ENCODE measurements around the gene ARHGAP30.

Gene ARHGAP30

DNA sequence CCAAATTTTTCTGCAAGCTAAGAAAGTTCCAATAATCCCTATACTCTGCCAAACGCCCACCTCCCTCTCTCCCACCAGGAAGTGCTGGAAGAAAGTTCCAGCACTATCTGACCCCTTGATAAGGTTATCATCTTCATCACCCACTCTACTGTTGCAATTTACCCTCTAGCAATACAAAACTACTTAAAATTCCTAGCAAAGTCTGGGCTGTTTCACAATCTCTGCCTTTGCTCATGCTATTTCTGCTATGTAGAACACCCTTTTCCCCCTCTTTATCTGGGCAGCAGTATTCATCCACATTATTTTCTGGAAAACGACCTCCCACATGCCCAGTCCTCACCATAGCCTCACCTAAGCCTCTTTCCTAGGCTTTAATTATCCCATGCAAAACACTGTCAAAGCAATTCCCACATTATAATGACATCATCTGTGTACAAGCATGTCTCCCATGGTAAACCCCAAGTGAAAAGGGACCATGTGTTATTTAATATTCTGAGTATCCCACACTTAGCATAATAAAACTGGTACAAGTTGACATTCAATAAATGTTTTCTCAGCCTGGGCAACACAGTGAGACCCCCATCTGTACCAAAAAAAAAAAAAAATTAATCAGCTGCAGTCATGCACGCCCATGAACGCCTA lies 60.7 kb downstream of the ARHGAP30 start:
- DNase-seq, result peak; percentile 6

DNA sequence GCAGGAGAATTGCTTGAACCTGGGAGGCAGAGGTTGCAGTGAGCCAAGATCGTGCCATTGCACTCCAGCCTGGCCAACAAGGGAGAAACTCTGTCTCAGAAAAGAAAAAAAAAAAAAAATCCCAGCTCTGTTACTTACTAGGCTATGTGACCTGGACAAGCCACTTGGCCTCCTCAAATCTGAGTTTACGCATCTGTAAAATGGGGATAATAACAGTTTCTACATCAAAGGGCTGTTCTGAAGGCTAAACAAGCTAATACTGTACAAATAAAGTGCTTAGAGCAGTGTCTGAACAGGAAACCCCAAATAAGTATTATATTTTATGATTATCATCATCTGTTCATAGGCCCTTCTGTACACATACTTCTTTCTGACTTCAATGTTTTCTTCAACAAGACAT lies 62.3 kb downstream of the ARHGAP30 start:
- DNase-seq, result no peak

- DNase-seq, result no peak
Measured at GRCh38 chr1:161006563-161006962, 63.1 kb downstream of the ARHGAP30 start.

DNA sequence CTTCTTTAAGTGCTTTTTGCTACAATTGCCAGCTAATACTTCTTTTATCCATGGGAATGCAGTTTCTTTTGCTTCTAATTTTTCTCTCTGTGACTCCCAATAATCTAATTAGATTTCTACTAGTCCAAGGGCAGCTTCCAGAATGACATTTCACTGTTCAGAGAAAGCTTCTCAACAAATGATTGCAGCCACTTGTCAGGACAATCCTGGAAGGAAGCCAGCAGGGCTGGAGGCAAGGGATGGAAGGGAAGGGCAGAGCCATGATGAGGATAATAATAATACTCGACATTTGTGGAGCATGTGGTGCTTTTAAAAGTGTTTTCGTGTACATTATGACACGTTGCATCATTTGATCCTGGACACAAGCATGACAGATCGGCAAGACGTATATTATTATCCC lies 68.2 kb downstream of the ARHGAP30 start:
- no peak for DNase-seq

DNA sequence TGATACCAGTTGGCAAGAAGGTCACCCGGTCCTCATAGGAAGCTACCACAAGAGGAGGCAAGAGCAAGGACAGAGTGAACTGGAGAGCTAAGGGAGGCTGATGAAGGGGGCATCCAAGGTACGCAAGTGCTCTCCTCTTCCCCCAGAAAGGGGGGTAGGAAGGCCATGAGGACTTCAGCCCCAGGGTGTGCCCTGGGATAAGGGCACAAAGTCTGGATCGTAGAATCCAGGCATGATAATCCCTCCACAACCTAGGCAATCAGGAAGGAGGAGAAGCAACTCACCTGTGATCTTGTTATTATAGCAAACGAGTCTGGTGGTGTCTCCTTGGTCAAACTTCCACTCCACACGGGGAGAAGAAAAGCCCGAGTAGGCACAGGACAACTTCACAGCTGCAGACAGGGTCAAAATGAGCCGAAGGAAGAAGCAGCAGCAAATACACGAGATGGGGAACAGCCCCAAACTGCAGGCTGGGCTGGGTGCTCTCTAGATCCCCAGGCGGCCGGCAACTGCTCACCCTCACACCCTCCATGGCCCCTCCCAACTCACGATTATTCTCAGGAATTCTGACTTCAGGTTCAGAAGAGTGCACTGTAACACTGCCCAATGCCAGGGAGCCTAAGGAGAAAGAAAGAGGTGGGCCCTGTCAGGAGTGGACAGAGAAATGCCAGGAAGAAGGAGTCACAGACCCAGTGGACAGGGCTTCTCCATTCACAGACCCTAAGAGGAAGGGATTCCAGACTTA lies 68.8 kb downstream of the ARHGAP30 start:
- DNase-seq, result no peak

DNA sequence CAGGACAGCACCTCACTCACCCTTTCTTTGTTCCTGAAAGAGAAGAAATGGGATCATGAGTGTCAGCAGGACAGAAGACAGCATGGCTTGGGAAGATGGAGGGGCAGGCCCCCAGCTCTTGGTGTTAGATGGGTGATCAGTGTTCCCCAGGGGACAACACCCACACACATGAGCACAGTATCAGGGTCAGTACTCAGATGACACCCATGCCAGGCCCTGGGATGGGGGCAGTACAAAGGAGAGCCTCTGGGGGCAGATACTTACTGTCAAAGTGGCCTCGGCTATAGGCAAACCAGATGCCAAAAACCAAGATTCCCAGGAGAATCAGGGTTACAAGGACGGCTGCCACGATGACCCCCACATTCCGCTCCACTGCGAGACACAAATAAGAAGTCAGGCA lies 70.3 kb downstream of the ARHGAP30 start:
- no peak for DNase-seq

DNA sequence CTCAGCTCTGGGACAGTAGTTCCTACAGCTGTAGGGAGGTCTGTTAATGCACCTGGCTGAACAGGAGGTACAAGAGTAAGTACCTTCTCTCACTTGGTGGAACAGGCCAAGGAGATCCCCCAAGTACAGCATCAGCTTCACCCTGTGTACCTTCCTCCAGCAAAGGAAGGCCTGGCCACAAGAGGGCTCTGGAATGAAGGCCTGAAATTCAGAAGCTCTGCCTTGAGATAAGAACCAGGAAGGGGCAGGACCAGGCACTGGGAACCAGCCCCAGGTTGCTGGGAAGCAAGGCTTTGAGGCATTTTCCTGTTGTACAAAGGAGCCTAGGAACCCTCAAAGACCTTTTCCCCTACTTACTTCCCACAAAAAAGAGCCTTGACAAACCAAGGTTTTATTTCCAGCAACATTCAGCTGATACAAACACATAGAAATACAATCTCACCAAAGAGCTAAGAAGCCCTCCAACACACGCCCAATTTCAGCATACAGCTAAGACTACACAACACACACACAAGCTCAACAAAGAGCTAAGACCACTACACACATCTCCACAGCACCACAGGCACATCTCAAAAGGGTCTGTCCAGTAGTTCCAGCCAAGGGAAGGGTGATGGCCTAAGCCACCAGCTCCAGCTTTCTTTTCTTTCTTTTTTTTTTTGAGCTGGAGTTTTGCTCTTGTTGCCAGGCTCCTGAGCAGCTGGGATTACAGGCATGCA lies 72.2 kb downstream of the ARHGAP30 start:
- DNase-seq, result peak; percentile 58
